ENCODE data around the gene POLE.

The POLE gene

DNA sequence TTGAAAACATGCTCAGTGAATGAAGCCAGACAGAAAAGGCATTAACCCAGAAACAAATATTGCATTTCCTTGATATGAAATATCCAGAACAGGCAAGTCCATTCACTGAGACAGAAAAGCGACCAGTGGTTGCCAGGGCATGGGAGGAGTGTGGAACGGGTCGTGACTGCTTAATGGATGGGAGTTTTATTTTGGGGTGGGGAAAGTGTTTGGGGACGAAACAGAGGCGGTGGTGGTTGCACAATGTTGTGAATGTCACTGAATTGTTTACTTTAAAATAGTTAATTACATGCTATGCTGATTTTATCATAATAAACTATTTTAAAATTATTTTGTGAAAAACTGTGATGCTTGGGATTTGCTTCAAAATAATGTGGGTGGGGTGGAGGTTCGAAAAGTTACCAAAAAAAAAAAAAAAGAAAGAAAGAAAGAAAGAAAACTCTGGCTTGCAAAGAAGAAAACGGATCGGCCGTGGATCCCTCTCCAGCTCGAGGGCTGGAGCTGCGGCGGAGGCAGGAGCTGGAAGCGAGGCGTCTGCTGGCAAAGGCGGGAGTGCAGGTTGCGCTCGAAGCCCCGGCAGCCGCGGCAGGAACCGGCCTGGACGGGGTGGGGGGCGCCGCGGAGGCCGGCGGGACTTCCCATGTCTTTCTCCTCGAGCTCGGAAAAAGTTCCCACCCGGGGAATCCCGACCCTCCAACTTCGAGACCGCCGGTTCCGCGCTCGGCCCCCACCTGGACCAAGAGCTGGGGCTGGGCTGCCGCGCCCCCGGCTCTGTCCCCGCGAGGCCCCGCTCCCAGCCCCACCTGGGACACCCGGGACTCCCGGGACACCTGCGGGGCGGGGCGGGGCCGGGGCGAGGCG is 69.1 kb downstream of the POLE start (continued):
- TF ChIP-seq ZBTB21 (tag by site-specific recombination; IDR thresholded peaks at IDR 0.05): no peak
- peak; percentile 35; the same call in 1 of the 2 replicates for TF ChIP-seq KLF1 (tag by site-specific recombination; IDR thresholded peaks at IDR 0.05)
- no peak for TF ChIP-seq ZNF654 (tag by site-specific recombination; IDR thresholded peaks at IDR 0.05; ENCODE audit: low read depth)
- TF ChIP-seq ZNF155 (tag by site-specific recombination; IDR thresholded peaks at IDR 0.05): no peak
- no peak for TF ChIP-seq ZNF16 (tag by site-specific recombination; IDR thresholded peaks at IDR 0.05; ENCODE audit: low read depth)
- no peak for TF ChIP-seq ZNF121 (tag by site-specific recombination; IDR thresholded peaks at IDR 0.05)
- TF ChIP-seq ZNF658 (tag by site-specific recombination; IDR thresholded peaks at IDR 0.05): no peak
- peak; percentile 26; the same call in 1 of the 2 replicates for TF ChIP-seq ZSCAN23 (tag by site-specific recombination; IDR thresholded peaks at IDR 0.05)
- no peak for TF ChIP-seq ZNF48 (tag by site-specific recombination; IDR thresholded peaks at IDR 0.05)
- TF ChIP-seq ZNF175 (tag by site-specific recombination; IDR thresholded peaks at IDR 0.05): no peak
- no peak for TF ChIP-seq ZNF837 (tag by site-specific recombination; IDR thresholded peaks at IDR 0.05)
- TF ChIP-seq, protein P1, sequence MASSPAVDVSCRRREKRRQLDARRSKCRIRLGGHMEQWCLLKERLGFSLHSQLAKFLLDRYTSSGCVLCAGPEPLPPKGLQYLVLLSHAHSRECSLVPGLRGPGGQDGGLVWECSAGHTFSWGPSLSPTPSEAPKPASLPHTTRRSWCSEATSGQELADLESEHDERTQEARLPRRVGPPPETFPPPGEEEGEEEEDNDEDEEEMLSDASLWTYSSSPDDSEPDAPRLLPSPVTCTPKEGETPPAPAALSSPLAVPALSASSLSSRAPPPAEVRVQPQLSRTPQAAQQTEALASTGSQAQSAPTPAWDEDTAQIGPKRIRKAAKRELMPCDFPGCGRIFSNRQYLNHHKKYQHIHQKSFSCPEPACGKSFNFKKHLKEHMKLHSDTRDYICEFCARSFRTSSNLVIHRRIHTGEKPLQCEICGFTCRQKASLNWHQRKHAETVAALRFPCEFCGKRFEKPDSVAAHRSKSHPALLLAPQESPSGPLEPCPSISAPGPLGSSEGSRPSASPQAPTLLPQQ (tag by site-specific recombination; IDR thresholded peaks at IDR 0.05): no peak
- no peak for TF ChIP-seq BCL11B (tag by site-specific recombination; IDR thresholded peaks at IDR 0.05; ENCODE audit: low read depth)
- TF ChIP-seq, protein P2, sequence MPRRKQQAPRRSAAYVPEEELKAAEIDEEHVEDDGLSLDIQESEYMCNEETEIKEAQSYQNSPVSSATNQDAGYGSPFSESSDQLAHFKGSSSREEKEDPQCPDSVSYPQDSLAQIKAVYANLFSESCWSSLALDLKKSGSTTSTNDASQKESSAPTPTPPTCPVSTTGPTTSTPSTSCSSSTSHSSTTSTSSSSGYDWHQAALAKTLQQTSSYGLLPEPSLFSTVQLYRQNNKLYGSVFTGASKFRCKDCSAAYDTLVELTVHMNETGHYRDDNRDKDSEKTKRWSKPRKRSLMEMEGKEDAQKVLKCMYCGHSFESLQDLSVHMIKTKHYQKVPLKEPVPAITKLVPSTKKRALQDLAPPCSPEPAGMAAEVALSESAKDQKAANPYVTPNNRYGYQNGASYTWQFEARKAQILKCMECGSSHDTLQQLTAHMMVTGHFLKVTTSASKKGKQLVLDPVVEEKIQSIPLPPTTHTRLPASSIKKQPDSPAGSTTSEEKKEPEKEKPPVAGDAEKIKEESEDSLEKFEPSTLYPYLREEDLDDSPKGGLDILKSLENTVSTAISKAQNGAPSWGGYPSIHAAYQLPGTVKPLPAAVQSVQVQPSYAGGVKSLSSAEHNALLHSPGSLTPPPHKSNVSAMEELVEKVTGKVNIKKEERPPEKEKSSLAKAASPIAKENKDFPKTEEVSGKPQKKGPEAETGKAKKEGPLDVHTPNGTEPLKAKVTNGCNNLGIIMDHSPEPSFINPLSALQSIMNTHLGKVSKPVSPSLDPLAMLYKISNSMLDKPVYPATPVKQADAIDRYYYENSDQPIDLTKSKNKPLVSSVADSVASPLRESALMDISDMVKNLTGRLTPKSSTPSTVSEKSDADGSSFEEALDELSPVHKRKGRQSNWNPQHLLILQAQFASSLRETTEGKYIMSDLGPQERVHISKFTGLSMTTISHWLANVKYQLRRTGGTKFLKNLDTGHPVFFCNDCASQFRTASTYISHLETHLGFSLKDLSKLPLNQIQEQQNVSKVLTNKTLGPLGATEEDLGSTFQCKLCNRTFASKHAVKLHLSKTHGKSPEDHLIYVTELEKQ (tag by site-specific recombination; IDR thresholded peaks at IDR 0.05; ENCODE audit: borderline replicate concordance): no peak
- peak; percentile 44; the same call in 1 of the 2 replicates for TF ChIP-seq ZNF560 (tag by site-specific recombination; IDR thresholded peaks at IDR 0.05; ENCODE audit: borderline replicate concordance)
- TF ChIP-seq ZNF610 (tag by site-specific recombination; IDR thresholded peaks at IDR 0.05; ENCODE audit: borderline replicate concordance): no peak
- peak; percentile 90 for TF ChIP-seq GLIS2 (tag by site-specific recombination; IDR thresholded peaks at IDR 0.05)
- TF ChIP-seq PRDM1 (tag by site-specific recombination; IDR thresholded peaks at IDR 0.05): no peak
- TF ChIP-seq, protein P3, sequence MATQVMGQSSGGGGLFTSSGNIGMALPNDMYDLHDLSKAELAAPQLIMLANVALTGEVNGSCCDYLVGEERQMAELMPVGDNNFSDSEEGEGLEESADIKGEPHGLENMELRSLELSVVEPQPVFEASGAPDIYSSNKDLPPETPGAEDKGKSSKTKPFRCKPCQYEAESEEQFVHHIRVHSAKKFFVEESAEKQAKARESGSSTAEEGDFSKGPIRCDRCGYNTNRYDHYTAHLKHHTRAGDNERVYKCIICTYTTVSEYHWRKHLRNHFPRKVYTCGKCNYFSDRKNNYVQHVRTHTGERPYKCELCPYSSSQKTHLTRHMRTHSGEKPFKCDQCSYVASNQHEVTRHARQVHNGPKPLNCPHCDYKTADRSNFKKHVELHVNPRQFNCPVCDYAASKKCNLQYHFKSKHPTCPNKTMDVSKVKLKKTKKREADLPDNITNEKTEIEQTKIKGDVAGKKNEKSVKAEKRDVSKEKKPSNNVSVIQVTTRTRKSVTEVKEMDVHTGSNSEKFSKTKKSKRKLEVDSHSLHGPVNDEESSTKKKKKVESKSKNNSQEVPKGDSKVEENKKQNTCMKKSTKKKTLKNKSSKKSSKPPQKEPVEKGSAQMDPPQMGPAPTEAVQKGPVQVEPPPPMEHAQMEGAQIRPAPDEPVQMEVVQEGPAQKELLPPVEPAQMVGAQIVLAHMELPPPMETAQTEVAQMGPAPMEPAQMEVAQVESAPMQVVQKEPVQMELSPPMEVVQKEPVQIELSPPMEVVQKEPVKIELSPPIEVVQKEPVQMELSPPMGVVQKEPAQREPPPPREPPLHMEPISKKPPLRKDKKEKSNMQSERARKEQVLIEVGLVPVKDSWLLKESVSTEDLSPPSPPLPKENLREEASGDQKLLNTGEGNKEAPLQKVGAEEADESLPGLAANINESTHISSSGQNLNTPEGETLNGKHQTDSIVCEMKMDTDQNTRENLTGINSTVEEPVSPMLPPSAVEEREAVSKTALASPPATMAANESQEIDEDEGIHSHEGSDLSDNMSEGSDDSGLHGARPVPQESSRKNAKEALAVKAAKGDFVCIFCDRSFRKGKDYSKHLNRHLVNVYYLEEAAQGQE (tag by site-specific recombination; IDR thresholded peaks at IDR 0.05): no peak
- no peak for TF ChIP-seq ZBTB7A (tag by site-specific recombination; IDR thresholded peaks at IDR 0.05; ENCODE audit: low read depth)
- 0 out of 2 replicates have a peak, but pooled peaks have one; percentile 51 for TF ChIP-seq ZIC2 (tag by site-specific recombination; IDR thresholded peaks at IDR 0.05)
- TF ChIP-seq, protein P4, sequence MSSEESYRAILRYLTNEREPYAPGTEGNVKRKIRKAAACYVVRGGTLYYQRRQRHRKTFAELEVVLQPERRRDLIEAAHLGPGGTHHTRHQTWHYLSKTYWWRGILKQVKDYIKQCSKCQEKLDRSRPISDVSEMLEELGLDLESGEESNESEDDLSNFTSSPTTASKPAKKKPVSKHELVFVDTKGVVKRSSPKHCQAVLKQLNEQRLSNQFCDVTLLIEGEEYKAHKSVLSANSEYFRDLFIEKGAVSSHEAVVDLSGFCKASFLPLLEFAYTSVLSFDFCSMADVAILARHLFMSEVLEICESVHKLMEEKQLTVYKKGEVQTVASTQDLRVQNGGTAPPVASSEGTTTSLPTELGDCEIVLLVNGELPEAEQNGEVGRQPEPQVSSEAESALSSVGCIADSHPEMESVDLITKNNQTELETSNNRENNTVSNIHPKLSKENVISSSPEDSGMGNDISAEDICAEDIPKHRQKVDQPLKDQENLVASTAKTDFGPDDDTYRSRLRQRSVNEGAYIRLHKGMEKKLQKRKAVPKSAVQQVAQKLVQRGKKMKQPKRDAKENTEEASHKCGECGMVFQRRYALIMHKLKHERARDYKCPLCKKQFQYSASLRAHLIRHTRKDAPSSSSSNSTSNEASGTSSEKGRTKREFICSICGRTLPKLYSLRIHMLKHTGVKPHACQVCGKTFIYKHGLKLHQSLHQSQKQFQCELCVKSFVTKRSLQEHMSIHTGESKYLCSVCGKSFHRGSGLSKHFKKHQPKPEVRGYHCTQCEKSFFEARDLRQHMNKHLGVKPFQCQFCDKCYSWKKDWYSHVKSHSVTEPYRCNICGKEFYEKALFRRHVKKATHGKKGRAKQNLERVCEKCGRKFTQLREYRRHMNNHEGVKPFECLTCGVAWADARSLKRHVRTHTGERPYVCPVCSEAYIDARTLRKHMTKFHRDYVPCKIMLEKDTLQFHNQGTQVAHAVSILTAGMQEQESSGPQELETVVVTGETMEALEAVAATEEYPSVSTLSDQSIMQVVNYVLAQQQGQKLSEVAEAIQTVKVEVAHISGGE (tag by site-specific recombination; conservative IDR thresholded peaks at IDR 0.05; ENCODE audit: low read depth): no peak
- no peak for TF ChIP-seq ZNF423 (tag by site-specific recombination; IDR thresholded peaks at IDR 0.05)
- peak; percentile 60 for TF ChIP-seq SP3 (tag by site-specific recombination; IDR thresholded peaks at IDR 0.05)
- TF ChIP-seq RBAK (tag by site-specific recombination; IDR thresholded peaks at IDR 0.05): no peak
- TF ChIP-seq, protein P5, sequence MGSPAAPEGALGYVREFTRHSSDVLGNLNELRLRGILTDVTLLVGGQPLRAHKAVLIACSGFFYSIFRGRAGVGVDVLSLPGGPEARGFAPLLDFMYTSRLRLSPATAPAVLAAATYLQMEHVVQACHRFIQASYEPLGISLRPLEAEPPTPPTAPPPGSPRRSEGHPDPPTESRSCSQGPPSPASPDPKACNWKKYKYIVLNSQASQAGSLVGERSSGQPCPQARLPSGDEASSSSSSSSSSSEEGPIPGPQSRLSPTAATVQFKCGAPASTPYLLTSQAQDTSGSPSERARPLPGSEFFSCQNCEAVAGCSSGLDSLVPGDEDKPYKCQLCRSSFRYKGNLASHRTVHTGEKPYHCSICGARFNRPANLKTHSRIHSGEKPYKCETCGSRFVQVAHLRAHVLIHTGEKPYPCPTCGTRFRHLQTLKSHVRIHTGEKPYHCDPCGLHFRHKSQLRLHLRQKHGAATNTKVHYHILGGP (tag by site-specific recombination; IDR thresholded peaks at IDR 0.05): no peak
- peak; percentile 25; the same call in 1 of the 2 replicates for TF ChIP-seq GLIS1 (tag by site-specific recombination; IDR thresholded peaks at IDR 0.05)

All from HEK293 (cell line).